DND-41 (cell line): ENCODE data around the gene PLA2G4B.

Experiments used
- ATAC-seq: fragments of 200-7000 bp; cut with Tn5 transposase; 3 replicates; pipeline ENCODE4 v1.9.1; 2021; ENCODE audit warnings: low read depth; ENCODE audit not compliant: insufficient read depth
- DNase-seq: peaks from one replicate; pipeline ENCODE4 v3.0.0-alpha.2; 2020
- H2AFZ ChIP-seq: 2 replicates; pipeline ENCODE4 v1.6.0; 2012; ENCODE audit warnings: low read depth, low read length
- H3K27ac ChIP-seq: 2 replicates; pipeline ENCODE4 v1.5.1; 2012; ENCODE audit warnings: low read length, inconsistent platforms
- H3K27me3 ChIP-seq: fragments of 200-600 bp; sonication (generic); 2 replicates; pipeline ENCODE4 v1.6.0; 2012; ENCODE audit warnings: low read length, mild to moderate bottlenecking, inconsistent platforms; ENCODE audit not compliant: insufficient read depth, poor library complexity
- H3K36me3 ChIP-seq: 2 replicates; pipeline ENCODE4 v1.5.1; 2012; ENCODE audit warnings: low read length, inconsistent platforms; ENCODE audit not compliant: insufficient read depth
- H3K4me1 ChIP-seq: 2 replicates; pipeline ENCODE4 v1.5.1; 2012; ENCODE audit warnings: mild to moderate bottlenecking, low read length; ENCODE audit not compliant: insufficient read depth
- H3K4me2 ChIP-seq: 2 replicates; pipeline ENCODE4 v1.6.0; 2012; ENCODE audit warnings: mild to moderate bottlenecking, moderate library complexity, low read length, inconsistent platforms; ENCODE audit not compliant: insufficient read depth
- H3K4me3 ChIP-seq, 2 experiments: fragments of 200-600 bp in 1 of 2; shearing (Covaris generic) in 1 of 2; 2 replicates each; pipeline ENCODE4 v1.5.1; 2012 to 2016; ENCODE audit warnings: inconsistent platforms in 2 of 2, low read length in 2 of 2, mild to moderate bottlenecking in 2 of 2, low read depth in 1 of 2, moderate library complexity in 1 of 2
- H3K79me2 ChIP-seq: 2 replicates; pipeline ENCODE4 v1.6.0; 2012; ENCODE audit warnings: low read length, inconsistent platforms; ENCODE audit not compliant: insufficient read depth
- H3K9ac ChIP-seq: 2 replicates; pipeline ENCODE4 v1.6.0; 2012; ENCODE audit warnings: low read depth, mild to moderate bottlenecking, inconsistent platforms, low read length, moderate library complexity
- H3K9me3 ChIP-seq: 2 replicates; pipeline ENCODE4 v1.5.1; 2012; ENCODE audit warnings: low read length, moderate library complexity, mild to moderate bottlenecking, inconsistent platforms; ENCODE audit not compliant: insufficient read depth, severe bottlenecking
- H4K20me1 ChIP-seq: 2 replicates; pipeline ENCODE4 v1.6.0; 2012; ENCODE audit warnings: low read length; ENCODE audit not compliant: insufficient read depth
- EZH2 ChIP-seq: IDR thresholded peaks from 3 replicates; pipeline ENCODE4 v1.6.1; 2012; ENCODE audit warnings: borderline replicate concordance, low read depth, mild to moderate bottlenecking, moderate library complexity, low read length, inconsistent platforms; ENCODE audit not compliant: severe bottlenecking
- TF ChIP-seq, protein P1 (sequence below): IDR thresholded peaks from 2 replicates; pipeline ENCODE4 v1.5.1; 2012; ENCODE audit warnings: borderline replicate concordance, low read length, moderate library complexity, mild to moderate bottlenecking; ENCODE audit not compliant: poor library complexity, severe bottlenecking; ENCODE audit errors: extremely low read depth

The PLA2G4B gene

DNA sequence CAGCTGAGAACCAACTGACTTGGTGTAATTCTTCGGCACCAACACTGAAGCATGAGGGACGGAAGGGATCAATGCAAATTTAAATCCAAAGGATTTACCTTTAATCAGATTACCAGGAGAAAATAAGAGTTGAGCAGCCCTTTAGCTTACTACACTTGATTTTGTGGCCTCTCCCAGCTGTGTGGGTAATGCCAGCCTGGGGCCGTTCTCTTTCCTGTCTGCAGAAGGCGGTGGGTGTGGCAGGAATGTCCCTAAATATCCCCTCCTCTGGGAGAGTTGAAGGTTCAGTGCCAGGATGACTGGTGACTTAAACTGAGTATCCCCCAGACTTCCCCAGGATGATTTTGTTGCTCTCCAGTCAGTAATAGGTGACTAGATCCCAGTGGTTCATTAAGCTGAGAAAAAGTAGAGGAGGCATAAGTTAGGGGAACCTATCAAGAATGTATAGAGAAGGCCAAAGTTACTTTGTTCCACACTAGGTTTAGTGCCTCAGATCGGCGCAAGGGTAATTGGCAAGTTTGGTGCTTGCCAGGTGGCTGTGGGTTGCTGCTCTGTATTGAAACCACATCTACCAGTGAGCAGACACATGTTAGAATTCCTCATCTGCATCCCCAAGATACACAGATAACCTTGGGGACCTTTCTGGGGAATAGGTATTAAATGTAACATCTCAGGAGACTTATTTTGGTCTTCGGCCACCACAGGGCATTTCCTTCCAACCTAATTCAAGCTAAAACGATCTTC is 41.3 kb upstream of the PLA2G4B start:
- Histone ChIP-seq H3K79me2 (peaks cover 18% of the 10 kb centered on the region; the same call in 1 of the 2 replicates), H2AFZ (no peak overlapping the region), H3K9me3 (no peaks in the 10 kb centered on the region), H3K27ac (no peak overlapping the region), H3K4me1 (peaks cover 4% of the 10 kb centered on the region), H3K36me3 (peaks cover 17% of the 10 kb centered on the region), H3K4me2 (no peak overlapping the region), H3K9ac (no peak overlapping the region), H3K4me3 (no peak overlapping the region), H4K20me1 (no peaks in the 10 kb centered on the region), H3K27me3 (no peaks in the 10 kb centered on the region)
- no peak for ATAC-seq
- no peak for TF ChIP-seq EZH2
- TF ChIP-seq, protein P1, sequence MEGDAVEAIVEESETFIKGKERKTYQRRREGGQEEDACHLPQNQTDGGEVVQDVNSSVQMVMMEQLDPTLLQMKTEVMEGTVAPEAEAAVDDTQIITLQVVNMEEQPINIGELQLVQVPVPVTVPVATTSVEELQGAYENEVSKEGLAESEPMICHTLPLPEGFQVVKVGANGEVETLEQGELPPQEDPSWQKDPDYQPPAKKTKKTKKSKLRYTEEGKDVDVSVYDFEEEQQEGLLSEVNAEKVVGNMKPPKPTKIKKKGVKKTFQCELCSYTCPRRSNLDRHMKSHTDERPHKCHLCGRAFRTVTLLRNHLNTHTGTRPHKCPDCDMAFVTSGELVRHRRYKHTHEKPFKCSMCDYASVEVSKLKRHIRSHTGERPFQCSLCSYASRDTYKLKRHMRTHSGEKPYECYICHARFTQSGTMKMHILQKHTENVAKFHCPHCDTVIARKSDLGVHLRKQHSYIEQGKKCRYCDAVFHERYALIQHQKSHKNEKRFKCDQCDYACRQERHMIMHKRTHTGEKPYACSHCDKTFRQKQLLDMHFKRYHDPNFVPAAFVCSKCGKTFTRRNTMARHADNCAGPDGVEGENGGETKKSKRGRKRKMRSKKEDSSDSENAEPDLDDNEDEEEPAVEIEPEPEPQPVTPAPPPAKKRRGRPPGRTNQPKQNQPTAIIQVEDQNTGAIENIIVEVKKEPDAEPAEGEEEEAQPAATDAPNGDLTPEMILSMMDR, result no peak
- DNase-seq, result no peak

DNA sequence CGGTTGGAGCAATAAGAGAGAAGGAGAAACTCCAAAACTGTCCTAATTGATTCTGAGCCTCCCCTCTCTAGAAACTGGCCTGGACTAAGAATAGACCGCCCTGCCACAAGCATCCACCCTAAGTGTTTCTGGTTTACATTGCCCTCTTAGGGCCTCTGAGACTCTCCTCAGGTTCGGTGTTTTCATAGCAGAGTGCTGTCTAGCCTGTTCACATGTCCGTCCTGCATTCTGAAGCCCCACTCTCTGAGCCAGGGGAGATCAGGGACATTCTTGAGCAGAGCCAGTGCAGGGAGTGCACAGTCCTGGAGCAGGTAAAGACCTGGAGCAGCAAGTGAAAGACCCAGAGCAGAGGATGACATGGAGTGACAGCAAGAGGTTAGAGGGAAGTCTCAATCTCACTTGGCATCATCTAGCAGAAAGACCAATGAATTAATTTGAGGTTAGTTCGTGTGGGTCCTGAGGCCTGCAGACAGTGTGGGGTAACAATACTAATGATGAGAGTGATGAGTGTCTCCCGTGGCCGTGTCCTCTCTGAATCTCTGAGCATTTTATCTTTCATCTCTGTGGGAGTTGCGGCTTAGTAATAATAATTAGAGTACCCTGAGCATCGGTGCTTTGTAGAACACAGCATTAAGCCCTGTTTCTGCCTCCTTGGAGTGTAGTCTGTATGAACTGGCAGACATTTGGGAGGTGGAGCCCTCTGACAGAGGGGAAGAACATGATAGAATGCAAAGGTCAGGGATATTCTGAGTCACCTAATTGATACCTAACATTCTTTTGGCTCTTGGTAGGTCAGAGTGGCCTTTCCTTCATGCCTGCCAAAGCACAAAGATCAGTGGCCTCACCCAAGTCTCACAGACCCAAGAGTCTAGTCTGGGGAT is 39.8 kb upstream of the PLA2G4B start:
- no peak overlapping the region for H3K4me2 ChIP-seq

DNA sequence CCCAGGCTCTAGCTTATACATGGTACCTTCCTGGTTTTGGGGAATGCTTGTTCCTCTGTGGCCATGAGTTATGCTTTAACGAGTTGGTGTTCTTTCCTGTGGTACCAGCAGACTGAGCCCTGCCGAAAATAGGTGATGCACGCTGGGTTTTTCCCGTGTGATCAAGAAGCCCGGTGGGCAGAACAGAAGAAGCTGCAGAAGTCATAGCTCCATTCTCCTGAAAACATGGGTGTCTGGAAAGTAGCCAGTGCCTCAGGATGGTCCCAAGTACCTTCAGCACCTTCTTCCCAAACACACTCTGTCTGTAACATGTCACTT is 39.2 kb upstream of the PLA2G4B start:
- DNase-seq (no peak), ATAC-seq (no peak)
- Histone ChIP-seq H3K4me2 (no peak overlapping the region), H3K27me3 (no peaks in the 10 kb centered on the region), H3K4me1 (peaks cover 4% of the 10 kb centered on the region), H3K27ac (no peak overlapping the region), H3K4me3 (no peak overlapping the region), H4K20me1 (0 out of 2 replicates have a peak, but pooled peaks cover 2% of the 10 kb centered on the region), H3K9me3 (no peaks in the 10 kb centered on the region), H3K9ac (no peak overlapping the region), H3K36me3 (peaks cover 17% of the 10 kb centered on the region), H3K79me2 (peaks cover 7% of the 10 kb centered on the region; the same call in 1 of the 2 replicates), H2AFZ (no peak overlapping the region)
- no peak for TF ChIP-seq EZH2
- TF ChIP-seq, protein P1, result no peak

More for the DNA sequence above, 39.8 kb upstream of the PLA2G4B start:
- Histone ChIP-seq H3K27me3 (no peaks in the 10 kb centered on the region), H3K9ac (no peak overlapping the region), H2AFZ (no peak overlapping the region), H3K79me2 (peaks cover 9% of the 10 kb centered on the region; the same call in 1 of the 2 replicates), H3K36me3 (peaks cover 17% of the 10 kb centered on the region), H3K4me3 (no peak overlapping the region), H3K27ac (no peak overlapping the region), H3K9me3 (no peaks in the 10 kb centered on the region), H4K20me1 (no peaks in the 10 kb centered on the region), H3K4me1 (peaks cover 4% of the 10 kb centered on the region)
- no peak for ATAC-seq
- TF ChIP-seq, protein P1, result no peak
- TF ChIP-seq EZH2, result no peak
- DNase-seq, result no peak
